ENCODE data around the gene OAT. TPM values are rescaled to one million over a fixed set of nuclear protein-coding genes. Genes with fewer than 3 reads are reported as not detected.

OAT gene
- total RNA-seq, 1 experiment from 2014 or later, result 79.8 TPM

GRCh38 chr10:124387078-124387874, 31.4 kb downstream of the OAT start:
- H3K4me1 ChIP-seq (ENCODE audit: insufficient read depth, low read length), result peaks cover 4% of the 10 kb centered on the region; the same call in 1 of the 2 replicates
- no peaks in the 10 kb centered on the region for H3K79me2 ChIP-seq (ENCODE audit: low read length)
- H2AFZ ChIP-seq (ENCODE audit: low read length), result no peak overlapping the region
- no peak overlapping the region for H3K4me3 ChIP-seq (ENCODE audit: low read length)
- H3F3A ChIP-seq (ENCODE audit: low read length, unreplicated experiment), result no peaks in the 10 kb centered on the region
- no peaks in the 10 kb centered on the region for H3K9me2 ChIP-seq (replicated peaks; ENCODE audit: low read length)
- H3K27me3 ChIP-seq (ENCODE audit: low read length), result no peaks in the 10 kb centered on the region
- DNase-seq (no peak), ATAC-seq (no peak)
- no peaks in the 10 kb centered on the region for H3K9me3 ChIP-seq (ENCODE audit: low read length)
- no peak overlapping the region for H3K4me2 ChIP-seq (ENCODE audit: low read length)
- intact Hi-C loops (cut with micrococcal nuclease), result loop anchor here (10.0 kb wide), 1 partner anchor 292 kb away; the partner anchor contains the start of gene CHST15
- POLR2A ChIA-PET (ENCODE audit: unreplicated experiment), result no interaction called here
- TF ChIP-seq CTCF (conservative IDR thresholded peaks at IDR 0.05; ENCODE audit: low read depth, low read length) (no peak), EZH2phosphoT487 (IDR thresholded peaks at IDR 0.05; ENCODE audit: borderline replicate concordance, low read length) (no peak), EZH2 (IDR thresholded peaks at IDR 0.05; ENCODE audit: low read length, unreplicated experiment) (no peak)
- CTCF ChIA-PET, result no interaction called here
- no peaks in the 10 kb centered on the region for H4K20me1 ChIP-seq (ENCODE audit: low read length)
- no TSS peak for BruUV-seq (replicated peaks)
- no peak overlapping the region for H3K27ac ChIP-seq (ENCODE audit: low read length)
- no peaks in the 10 kb centered on the region for H3K36me3 ChIP-seq (ENCODE audit: low read depth, low read length)
- H3K9ac ChIP-seq (ENCODE audit: low read length), result no peak overlapping the region

GRCh38 chr10:124386186-124387077, 32.3 kb downstream of the OAT start:
- intact Hi-C loops (cut with micrococcal nuclease), result loop anchor here (10.0 kb wide), 1 partner anchor 292 kb away; the partner anchor contains the start of gene CHST15

GRCh38 chr10:124385627-124386185, 33.0 kb downstream of the OAT start:
- TF ChIP-seq EZH2 (IDR thresholded peaks at IDR 0.05; ENCODE audit: low read length, unreplicated experiment) (no peak), EZH2phosphoT487 (IDR thresholded peaks at IDR 0.05; ENCODE audit: borderline replicate concordance, low read length) (no peak), CTCF (conservative IDR thresholded peaks at IDR 0.05; ENCODE audit: low read depth, low read length) (no peak)
- Histone ChIP-seq H3K9ac (ENCODE audit: low read length) (no peak overlapping the region), H4K20me1 (ENCODE audit: low read length) (no peaks in the 10 kb centered on the region), H3K9me2 (replicated peaks; ENCODE audit: low read length) (no peaks in the 10 kb centered on the region), H3K79me2 (ENCODE audit: low read length) (no peaks in the 10 kb centered on the region), H3K36me3 (ENCODE audit: low read depth, low read length) (no peaks in the 10 kb centered on the region), H3F3A (ENCODE audit: low read length, unreplicated experiment) (no peaks in the 10 kb centered on the region), H3K27ac (ENCODE audit: low read length) (no peak overlapping the region), H2AFZ (ENCODE audit: low read length) (no peak overlapping the region), H3K4me2 (ENCODE audit: low read length) (no peak overlapping the region), H3K4me1 (ENCODE audit: insufficient read depth, low read length) (peaks cover 14% of the 10 kb centered on the region), H3K4me3 (ENCODE audit: low read length) (no peak overlapping the region), H3K27me3 (ENCODE audit: low read length) (no peaks in the 10 kb centered on the region), H3K9me3 (ENCODE audit: low read length) (no peaks in the 10 kb centered on the region)
- no TSS peak for BruUV-seq (replicated peaks)
- no peak for ATAC-seq
- ChIA-PET CTCF (no interaction called here), POLR2A (ENCODE audit: unreplicated experiment) (no interaction called here)
- intact Hi-C loops (cut with micrococcal nuclease), result loop anchor here (10.0 kb wide), 1 partner anchor 291 kb away; the partner anchor contains the start of gene CHST15
- no peak for DNase-seq

More at GRCh38 chr10:124386186-124387077, 32.3 kb downstream of the OAT start:
- no peaks in the 10 kb centered on the region for H3K36me3 ChIP-seq (ENCODE audit: low read depth, low read length)
- CTCF ChIA-PET, result no interaction called here
- H3K4me2 ChIP-seq (ENCODE audit: low read length), result no peak overlapping the region
- H3K9ac ChIP-seq (ENCODE audit: low read length), result no peak overlapping the region
- H3K4me1 ChIP-seq (ENCODE audit: insufficient read depth, low read length), result peaks cover 7% of the 10 kb centered on the region
- TF ChIP-seq EZH2 (IDR thresholded peaks at IDR 0.05; ENCODE audit: low read length, unreplicated experiment), result no peak
- DNase-seq, result no peak
- H3K4me3 ChIP-seq (ENCODE audit: low read length), result no peak overlapping the region
- H3K27ac ChIP-seq (ENCODE audit: low read length), result no peak overlapping the region
- H3K79me2 ChIP-seq (ENCODE audit: low read length), result no peaks in the 10 kb centered on the region
- H3K27me3 ChIP-seq (ENCODE audit: low read length), result no peaks in the 10 kb centered on the region
- no peaks in the 10 kb centered on the region for H3K9me2 ChIP-seq (replicated peaks; ENCODE audit: low read length)
- ATAC-seq, result no peak
- no TSS peak for BruUV-seq (replicated peaks)
- H3F3A ChIP-seq (ENCODE audit: low read length, unreplicated experiment), result no peaks in the 10 kb centered on the region
- POLR2A ChIA-PET (ENCODE audit: unreplicated experiment), result no interaction called here
- no peaks in the 10 kb centered on the region for H3K9me3 ChIP-seq (ENCODE audit: low read length)
- H4K20me1 ChIP-seq (ENCODE audit: low read length), result no peaks in the 10 kb centered on the region
- no peak overlapping the region for H2AFZ ChIP-seq (ENCODE audit: low read length)

All from PC-3 (cell line).